GM12872 (cell line): ENCODE measurements around the gene SIRPG.

Experiments used
- TF ChIP-seq, protein P1 (sequence below): IDR thresholded peaks from 3 replicates; pipeline ENCODE4 v1.5.1; 2011; ENCODE audit warnings: low read depth, mild to moderate bottlenecking, low read length, moderate library complexity; ENCODE audit not compliant: insufficient read depth

Gene SIRPG

DNA sequence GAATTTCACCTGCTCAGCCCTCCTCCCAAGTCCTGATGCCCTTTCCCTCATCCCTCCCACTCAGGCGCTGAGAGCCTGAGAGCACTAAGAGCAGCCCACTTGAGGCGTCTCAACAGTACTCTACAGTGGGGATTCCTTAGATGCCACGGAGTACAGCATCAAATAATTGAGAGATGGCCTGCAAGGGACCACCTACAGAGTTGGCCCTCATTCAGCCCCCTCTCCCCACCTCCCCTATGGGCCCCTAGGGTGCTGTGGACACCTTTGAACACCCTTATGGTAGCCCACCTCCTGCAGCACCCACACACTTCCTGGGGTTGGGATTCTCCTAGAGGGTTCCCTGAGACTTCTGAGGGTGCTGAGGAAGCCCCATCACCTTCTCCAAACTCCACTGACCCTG lies 37.1 kb upstream of the SIRPG start:
- TF ChIP-seq, protein P1, sequence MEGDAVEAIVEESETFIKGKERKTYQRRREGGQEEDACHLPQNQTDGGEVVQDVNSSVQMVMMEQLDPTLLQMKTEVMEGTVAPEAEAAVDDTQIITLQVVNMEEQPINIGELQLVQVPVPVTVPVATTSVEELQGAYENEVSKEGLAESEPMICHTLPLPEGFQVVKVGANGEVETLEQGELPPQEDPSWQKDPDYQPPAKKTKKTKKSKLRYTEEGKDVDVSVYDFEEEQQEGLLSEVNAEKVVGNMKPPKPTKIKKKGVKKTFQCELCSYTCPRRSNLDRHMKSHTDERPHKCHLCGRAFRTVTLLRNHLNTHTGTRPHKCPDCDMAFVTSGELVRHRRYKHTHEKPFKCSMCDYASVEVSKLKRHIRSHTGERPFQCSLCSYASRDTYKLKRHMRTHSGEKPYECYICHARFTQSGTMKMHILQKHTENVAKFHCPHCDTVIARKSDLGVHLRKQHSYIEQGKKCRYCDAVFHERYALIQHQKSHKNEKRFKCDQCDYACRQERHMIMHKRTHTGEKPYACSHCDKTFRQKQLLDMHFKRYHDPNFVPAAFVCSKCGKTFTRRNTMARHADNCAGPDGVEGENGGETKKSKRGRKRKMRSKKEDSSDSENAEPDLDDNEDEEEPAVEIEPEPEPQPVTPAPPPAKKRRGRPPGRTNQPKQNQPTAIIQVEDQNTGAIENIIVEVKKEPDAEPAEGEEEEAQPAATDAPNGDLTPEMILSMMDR = no peak

DNA sequence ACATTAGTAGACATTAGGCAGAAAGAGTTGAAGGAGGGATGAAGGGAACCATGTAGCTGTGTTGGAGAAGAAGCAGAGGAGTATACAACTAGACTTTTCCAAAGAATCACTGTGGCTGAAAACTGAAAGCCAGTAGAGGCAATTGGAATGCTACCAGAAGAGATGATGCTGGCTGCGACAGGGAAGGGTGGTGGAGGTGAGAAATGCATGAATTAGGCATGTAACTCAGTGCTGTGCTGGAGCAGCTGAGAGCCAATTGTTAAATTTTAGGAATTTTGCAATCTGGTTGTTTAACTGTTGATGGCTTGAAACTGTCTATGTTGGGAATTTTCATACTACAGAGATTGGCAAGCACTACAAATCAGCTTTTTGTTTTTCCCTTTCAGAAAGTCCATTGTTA lies 35.8 kb upstream of the SIRPG start:
- TF ChIP-seq, protein P1 = no peak

DNA sequence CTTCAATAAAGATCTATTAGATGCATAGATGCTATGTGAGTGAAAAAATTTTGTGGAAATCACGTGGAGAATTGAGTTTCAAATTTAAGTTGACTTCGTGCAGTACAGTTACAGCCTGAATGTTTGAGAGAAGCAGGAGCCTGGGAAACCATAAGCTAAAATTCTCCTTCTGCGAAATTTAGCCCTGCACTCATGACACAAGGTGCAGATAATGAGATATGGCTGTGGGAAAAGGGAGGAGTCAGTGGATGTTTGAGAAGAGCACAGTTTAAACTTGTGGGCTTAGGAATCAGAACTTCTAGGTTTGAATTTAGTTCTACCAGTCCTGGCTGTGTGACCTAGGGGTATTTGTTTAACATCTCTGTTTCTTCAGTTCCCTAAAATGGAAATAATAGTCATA lies 32.1 kb upstream of the SIRPG start:
- TF ChIP-seq, protein P1 = no peak

DNA sequence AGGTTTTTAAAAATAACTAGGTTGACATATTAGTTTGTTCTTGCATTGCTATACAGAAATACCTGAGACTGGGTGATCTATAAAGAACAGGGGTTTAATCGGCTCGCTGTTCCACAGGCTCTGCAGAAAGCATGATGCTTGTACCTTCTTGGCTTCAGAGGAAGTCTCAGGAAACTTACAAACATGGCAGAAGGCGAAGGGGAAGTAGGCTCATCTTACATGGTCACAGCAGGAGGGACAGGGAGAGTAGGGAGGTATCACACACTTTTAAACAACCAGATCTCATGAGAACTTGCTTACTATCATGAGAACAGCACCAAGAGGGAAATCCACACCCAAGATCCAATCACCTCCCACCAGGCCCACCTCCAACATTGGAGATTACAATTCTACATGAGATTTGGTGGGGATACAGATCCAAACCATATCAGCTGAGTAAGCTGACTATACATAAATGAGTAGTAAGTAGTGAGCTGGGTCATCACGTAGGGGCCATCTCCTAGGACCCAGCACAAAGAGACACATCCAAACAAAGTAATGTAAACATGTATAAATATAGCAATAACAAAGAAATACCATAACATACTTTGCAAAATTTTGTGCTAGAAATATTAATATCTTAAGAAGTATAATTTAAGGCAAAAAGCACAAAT lies 31.4 kb upstream of the SIRPG start:
- TF ChIP-seq, protein P1 = no peak

DNA sequence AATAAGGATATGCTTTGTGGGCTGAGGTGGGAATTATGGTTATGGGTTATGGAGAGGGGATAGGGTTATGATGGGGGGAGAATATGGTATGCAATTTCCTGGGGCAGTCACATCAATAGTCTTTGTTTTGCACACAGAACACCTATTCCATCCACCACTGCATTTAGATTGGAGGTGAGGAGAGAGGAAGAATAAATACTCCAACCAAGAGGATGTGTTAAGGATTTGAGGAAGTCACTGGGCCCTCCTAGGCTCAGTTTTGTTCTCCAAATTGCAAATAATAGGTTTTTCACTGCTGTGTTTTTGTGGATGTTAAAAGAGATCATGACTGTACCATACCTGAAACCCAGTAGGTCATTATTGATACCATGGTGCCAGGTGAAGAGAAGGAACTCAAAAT lies 29.5 kb upstream of the SIRPG start:
- TF ChIP-seq, protein P1 = no peak

DNA sequence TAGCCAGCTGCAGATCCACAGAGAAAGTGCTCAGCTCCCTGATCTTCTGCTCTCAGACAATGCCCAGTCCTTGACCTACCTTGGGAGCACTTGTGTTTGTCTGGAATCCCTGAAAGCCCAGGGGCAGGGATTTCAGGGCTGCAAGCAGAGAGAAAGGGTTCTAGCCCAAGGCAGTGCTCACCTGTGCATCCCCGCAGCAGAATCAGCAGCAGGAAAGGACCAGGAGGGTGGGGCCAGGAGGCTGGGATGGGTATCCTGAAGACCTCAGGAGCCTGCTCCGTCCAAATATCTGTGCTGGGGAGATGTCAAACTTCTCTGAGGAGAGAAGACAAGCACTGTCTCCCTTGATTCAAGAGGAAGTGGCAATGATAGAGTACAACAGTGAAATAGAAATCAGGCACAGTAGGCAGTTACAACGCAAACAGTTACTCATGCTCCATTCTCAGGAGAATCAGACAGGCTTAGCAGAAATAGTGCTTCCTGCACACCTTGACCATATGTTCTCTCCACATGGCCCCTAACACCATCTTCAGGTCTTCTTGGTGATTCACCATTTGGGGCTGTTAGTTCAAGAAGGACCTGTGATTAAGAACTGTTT lies 28.7 kb upstream of the SIRPG start:
- TF ChIP-seq, protein P1 = no peak

DNA sequence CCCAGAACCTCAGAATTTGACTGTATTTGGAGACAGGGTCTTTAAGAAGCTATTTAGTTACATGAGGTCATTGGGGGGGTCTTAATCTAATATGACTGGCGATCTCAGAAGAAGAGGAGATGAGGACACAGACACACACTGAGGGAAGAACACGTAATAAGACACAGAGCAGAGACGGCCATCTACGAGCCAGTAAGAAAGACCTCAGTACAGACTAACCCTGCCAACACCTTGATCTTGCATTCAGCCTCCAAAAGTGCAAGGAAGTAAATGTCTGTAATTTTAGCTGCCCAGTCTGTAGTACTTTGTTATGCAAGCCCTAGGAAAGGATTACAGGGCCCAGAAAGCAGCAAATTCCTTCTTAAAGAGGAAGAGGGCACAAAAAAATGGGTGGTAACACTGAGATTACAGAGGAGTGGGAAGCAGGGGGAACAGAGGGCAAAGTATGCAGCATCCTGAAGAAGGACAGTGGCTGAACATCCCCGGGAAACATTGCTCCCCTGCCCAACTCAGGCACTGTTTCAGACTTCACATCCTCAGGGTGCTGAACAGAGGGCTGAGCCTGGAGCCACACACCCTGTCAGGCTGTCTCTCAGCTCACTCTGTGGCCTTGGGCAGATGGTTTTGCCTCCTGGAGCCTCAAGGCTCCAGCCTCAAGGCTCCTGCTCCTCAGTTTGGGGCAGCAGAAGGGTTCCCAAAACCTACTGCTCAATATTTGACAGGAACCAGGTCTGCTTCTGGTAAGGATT lies 27.9 kb upstream of the SIRPG start:
- TF ChIP-seq, protein P1 = no peak
